Thoracic aorta (tissue), 2 donors: ENCODE results near the gene RAB35. TPM values are rescaled to one million over a fixed set of nuclear protein-coding genes. Genes with fewer than 3 reads are reported as not detected.

Experiments used
- ATAC-seq: fragments of 150-250 bp; one replicate; pipeline ENCODE4 v1.8.0; 2017; ENCODE audit warnings: low read depth; ENCODE audit not compliant: insufficient number of reproducible peaks, low FRiP score
- DNase-seq: peaks from one replicate; pipeline ENCODE4 v3.0.0-alpha.2; 2020; ENCODE audit warnings: low spot score
- H3K27ac ChIP-seq, 2 donors: fragments of 200-600 bp; sonication (generic); 1 replicate in 1 of 2; 2 replicates in 1 of 2; pipeline ENCODE4 v1.5.1; 2016; ENCODE audit warnings: mild to moderate bottlenecking in 2 of 2, moderate library complexity in 2 of 2
- H3K27me3 ChIP-seq: fragments of 200-600 bp; sonication (generic); replicated peaks from 2 replicates; pipeline ENCODE4 v1.6.0; 2016; ENCODE audit warnings: mild to moderate bottlenecking; ENCODE audit not compliant: insufficient read depth
- H3K36me3 ChIP-seq: fragments of 200-600 bp; sonication (generic); one replicate; pipeline ENCODE4 v1.5.1; 2016
- H3K4me1 ChIP-seq, 2 donors: fragments of 200-600 bp; sonication (generic); 1 replicate in 1 of 2; 2 replicates in 1 of 2; pipeline versions ENCODE4 v1.5.1 to v1.6.0; 2016; ENCODE audit warnings: low read depth in 2 of 2, mild to moderate bottlenecking in 1 of 2; ENCODE audit not compliant: control insufficient read depth in 1 of 2
- H3K4me3 ChIP-seq: fragments of 200-600 bp; sonication (generic); 2 replicates; pipeline ENCODE4 v1.5.1; 2016; ENCODE audit warnings: mild to moderate bottlenecking
- H3K9me3 ChIP-seq: fragments of 200-600 bp; sonication (generic); 2 replicates; pipeline ENCODE4 v1.5.1; 2016
- total RNA-seq, 2 donors: library from RNA; depleted of rRNA; stranded (reverse); fragments of >200 nt; gene quantifications; one replicate each; pipeline versions ENCODE4 v1.1.0 to v1.2.3, GENCODE V29; 2016
- TF ChIP-seq, protein P1 (sequence below): fragments of 200-600 bp; sonication (generic); IDR thresholded peaks from one replicate; pipeline ENCODE4 v1.5.1; 2019; ENCODE audit warnings: antibody characterized with exemption

The RAB35 gene
- total RNA-seq, 2 donors from 2014 or later, result 23.2 to 30.3 TPM

GRCh38 chr12:120079411-120080400 lies 36.8 kb downstream of the RAB35 start:
- no peaks in the 10 kb centered on the region for H3K36me3 ChIP-seq
- no peak overlapping the region for H3K27ac ChIP-seq
- no peaks in the 10 kb centered on the region for H3K27me3 ChIP-seq
- H3K4me1 ChIP-seq, result no peaks in the 10 kb centered on the region
- ATAC-seq (no peak), DNase-seq (no peak)
- TF ChIP-seq, protein P1, sequence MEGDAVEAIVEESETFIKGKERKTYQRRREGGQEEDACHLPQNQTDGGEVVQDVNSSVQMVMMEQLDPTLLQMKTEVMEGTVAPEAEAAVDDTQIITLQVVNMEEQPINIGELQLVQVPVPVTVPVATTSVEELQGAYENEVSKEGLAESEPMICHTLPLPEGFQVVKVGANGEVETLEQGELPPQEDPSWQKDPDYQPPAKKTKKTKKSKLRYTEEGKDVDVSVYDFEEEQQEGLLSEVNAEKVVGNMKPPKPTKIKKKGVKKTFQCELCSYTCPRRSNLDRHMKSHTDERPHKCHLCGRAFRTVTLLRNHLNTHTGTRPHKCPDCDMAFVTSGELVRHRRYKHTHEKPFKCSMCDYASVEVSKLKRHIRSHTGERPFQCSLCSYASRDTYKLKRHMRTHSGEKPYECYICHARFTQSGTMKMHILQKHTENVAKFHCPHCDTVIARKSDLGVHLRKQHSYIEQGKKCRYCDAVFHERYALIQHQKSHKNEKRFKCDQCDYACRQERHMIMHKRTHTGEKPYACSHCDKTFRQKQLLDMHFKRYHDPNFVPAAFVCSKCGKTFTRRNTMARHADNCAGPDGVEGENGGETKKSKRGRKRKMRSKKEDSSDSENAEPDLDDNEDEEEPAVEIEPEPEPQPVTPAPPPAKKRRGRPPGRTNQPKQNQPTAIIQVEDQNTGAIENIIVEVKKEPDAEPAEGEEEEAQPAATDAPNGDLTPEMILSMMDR, result no peak
- no peak overlapping the region for H3K4me3 ChIP-seq
- no peaks in the 10 kb centered on the region for H3K9me3 ChIP-seq

DNA sequence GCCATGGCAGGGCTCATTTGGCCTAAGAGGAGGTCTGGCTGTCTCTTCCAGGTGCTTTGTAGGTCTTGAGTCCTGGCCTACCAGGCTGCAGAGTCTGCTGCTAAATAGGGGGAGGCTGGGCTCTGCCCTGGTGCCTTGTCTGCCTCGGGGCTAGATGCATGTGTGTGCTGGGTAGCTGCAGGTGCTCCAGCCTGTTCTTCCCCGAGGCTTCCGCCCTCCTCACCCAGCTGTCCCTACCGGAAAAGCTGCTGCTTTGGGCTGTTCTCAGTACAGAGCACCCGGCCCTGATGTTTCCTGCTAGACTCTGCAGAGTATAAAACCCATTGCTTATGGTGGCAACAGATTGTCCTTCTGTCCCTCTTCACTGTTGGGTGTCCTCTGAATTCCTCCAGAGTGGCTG lies 37.7 kb downstream of the RAB35 start:
- TF ChIP-seq, protein P1, result no peak
- no peaks in the 10 kb centered on the region for H3K36me3 ChIP-seq
- ATAC-seq, result no peak
- H3K4me3 ChIP-seq, result no peak overlapping the region
- no peaks in the 10 kb centered on the region for H3K27me3 ChIP-seq
- no peaks in the 10 kb centered on the region for H3K9me3 ChIP-seq
- no peak overlapping the region for H3K27ac ChIP-seq
- DNase-seq, result no peak
- no peaks in the 10 kb centered on the region for H3K4me1 ChIP-seq

DNA sequence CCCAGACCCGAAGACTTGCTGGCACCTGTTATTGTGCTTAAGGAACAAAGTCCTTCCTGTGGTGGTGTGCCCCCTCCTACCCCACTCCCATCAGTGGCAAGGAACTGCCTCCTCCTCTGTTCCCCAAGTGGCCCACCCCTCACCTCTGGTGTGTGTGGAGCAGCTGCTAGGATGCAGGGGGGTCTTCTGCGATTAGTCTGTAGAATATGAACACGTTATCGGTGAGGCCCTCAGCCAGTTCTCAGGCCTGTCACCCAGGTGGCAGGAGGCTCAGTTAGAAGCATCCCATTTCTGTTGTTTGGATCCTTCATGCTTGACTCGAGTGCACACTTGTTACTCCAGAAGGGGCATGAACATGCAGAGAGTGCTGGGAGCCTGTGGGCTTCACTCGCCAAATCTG lies 39.3 kb downstream of the RAB35 start:
- no peaks in the 10 kb centered on the region for H3K4me1 ChIP-seq
- H3K4me3 ChIP-seq, result no peak overlapping the region
- ATAC-seq (no peak), DNase-seq (no peak)
- H3K27me3 ChIP-seq, result no peaks in the 10 kb centered on the region
- no peaks in the 10 kb centered on the region for H3K36me3 ChIP-seq
- TF ChIP-seq, protein P1, result no peak
- no peak overlapping the region for H3K27ac ChIP-seq
- H3K9me3 ChIP-seq, result no peaks in the 10 kb centered on the region

- no peak for ATAC-seq
- no peak for DNase-seq
- no peaks in the 10 kb centered on the region for H3K4me1 ChIP-seq
- H3K27me3 ChIP-seq, result no peaks in the 10 kb centered on the region
- H3K9me3 ChIP-seq, result no peaks in the 10 kb centered on the region
- no peak overlapping the region for H3K27ac ChIP-seq
- no peak overlapping the region for H3K4me3 ChIP-seq
- H3K36me3 ChIP-seq, result no peaks in the 10 kb centered on the region
- TF ChIP-seq, protein P1, result no peak
Measured at GRCh38 chr12:120076651-120077050, 39.9 kb downstream of the RAB35 start.

DNA sequence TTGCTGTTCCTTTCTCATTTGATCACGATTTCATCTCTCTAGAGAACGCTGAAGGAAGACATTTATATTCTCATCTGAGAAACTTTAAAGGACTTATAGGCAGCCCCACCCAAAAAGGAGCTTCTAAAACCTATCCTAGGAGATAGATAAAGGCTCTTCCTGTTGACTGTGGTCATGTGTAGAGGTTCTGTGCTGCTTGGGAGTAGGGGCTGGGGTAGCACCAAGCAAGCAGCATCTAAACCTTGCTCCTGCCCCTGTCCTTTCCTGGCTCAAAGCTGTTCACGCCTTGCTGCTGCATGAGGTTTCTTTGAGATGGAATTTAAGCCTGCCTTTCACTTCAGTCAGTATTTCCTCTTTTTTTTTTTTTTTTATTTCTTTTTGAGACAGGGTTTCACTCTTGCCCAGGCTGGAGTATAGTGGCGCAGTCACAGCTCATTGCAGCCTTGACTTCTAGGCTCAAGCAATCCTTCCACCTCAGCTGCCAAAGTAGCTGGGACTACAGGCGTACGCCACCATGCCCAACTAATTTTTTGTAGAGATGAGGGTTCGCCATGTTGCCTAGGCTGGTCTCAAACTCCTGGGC lies 41.4 kb downstream of the RAB35 start:
- H3K27ac ChIP-seq, result no peak overlapping the region
- no peaks in the 10 kb centered on the region for H3K4me1 ChIP-seq
- ATAC-seq, result no peak
- TF ChIP-seq, protein P1, result no peak
- no peak overlapping the region for H3K4me3 ChIP-seq
- H3K9me3 ChIP-seq, result no peaks in the 10 kb centered on the region
- no peaks in the 10 kb centered on the region for H3K36me3 ChIP-seq
- H3K27me3 ChIP-seq, result no peaks in the 10 kb centered on the region
- DNase-seq, result no peak
